Measurements from ENCODE around the gene ROPN1B.

The ROPN1B gene

DNA sequence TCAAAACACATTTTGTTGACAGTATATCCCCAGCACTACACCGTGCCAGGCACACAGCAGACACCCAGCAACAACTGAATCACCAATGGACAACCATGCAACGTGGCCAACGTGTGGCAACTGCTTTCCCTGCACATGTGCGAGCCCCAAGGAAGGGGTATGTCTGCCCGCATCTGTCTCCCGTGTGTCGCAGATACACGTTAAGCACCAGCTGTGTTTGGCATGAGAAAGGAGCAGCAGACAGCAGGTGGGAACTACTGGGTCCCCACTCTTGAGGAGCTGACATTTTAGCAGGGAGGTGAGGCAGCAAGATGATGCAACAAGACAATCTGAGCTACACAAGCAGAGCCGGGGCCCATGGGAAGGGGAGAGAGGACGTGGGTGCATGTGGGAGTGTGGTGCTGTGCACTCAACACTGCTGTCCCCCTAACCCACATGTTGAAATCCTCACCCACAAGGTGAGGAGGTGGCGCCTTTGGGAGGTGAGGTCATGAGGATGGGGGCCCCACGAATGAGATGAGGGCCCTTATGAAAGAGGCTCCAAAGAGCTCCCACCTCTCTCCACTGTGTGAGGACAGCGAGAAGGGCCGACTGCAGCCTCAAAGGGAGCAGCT, 56.2 kb downstream of the ROPN1B start:
- Histone ChIP-seq H3K9me2 (replicated peaks; ENCODE audit: insufficient read depth, low read length) (no peaks in the 10 kb centered on the region), H3K4me3 (ENCODE audit: insufficient read depth, low read length, poor library complexity, severe bottlenecking) (no peak overlapping the region), H3K9me3 (ENCODE audit: insufficient read depth, low read length) (peaks cover 14% of the 10 kb centered on the region; the same call in 1 of the 2 replicates), H4K20me1 (ENCODE audit: low read depth, low read length) (no peaks in the 10 kb centered on the region), H3K27me3 (ENCODE audit: low read length) (no peaks in the 10 kb centered on the region), H3K4me2 (ENCODE audit: low read depth, low read length, poor library complexity, severe bottlenecking) (no peak overlapping the region), H3F3A (ENCODE audit: insufficient read depth) (no peaks in the 10 kb centered on the region), H2AFZ (ENCODE audit: low read depth, low read length, severe bottlenecking) (no peak overlapping the region), H3K27ac (ENCODE audit: low read depth, low read length) (no peak overlapping the region), H3K79me2 (ENCODE audit: insufficient read depth, low read length) (no peaks in the 10 kb centered on the region), H3K36me3 (ENCODE audit: low read length) (no peaks in the 10 kb centered on the region), H3K9ac (ENCODE audit: low read length) (no peak overlapping the region)
- TF ChIP-seq, protein P1, sequence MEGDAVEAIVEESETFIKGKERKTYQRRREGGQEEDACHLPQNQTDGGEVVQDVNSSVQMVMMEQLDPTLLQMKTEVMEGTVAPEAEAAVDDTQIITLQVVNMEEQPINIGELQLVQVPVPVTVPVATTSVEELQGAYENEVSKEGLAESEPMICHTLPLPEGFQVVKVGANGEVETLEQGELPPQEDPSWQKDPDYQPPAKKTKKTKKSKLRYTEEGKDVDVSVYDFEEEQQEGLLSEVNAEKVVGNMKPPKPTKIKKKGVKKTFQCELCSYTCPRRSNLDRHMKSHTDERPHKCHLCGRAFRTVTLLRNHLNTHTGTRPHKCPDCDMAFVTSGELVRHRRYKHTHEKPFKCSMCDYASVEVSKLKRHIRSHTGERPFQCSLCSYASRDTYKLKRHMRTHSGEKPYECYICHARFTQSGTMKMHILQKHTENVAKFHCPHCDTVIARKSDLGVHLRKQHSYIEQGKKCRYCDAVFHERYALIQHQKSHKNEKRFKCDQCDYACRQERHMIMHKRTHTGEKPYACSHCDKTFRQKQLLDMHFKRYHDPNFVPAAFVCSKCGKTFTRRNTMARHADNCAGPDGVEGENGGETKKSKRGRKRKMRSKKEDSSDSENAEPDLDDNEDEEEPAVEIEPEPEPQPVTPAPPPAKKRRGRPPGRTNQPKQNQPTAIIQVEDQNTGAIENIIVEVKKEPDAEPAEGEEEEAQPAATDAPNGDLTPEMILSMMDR (IDR thresholded peaks at IDR 0.05; ENCODE audit: insufficient read depth, low read length, poor library complexity, severe bottlenecking) = no peak
- no peak for TF ChIP-seq EZH2phosphoT487 (conservative IDR thresholded peaks at IDR 0.05; ENCODE audit: low read length)

DNA sequence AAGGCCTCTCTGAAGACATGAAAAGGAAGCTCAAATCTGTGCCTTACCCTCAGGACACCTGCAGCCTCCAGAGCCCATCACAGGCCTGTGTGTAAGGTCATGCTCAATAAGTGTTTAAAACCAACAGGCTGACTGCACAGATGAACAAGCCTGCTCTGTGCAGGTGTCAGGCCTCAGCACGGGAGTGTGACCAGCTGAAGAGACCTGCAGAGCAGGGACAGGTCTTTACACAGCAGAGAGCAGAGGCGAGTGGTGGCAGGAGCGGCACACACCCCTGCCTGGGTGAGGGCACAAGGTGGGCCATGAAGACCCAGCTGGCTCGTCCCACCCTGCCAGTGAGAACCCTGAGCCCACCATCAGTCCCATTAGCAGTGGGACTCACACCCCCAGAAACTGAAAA, 56.9 kb downstream of the ROPN1B start:
- H3K4me2 ChIP-seq (ENCODE audit: low read depth, low read length, poor library complexity, severe bottlenecking) = no peak overlapping the region
- no peak overlapping the region for H3K4me3 ChIP-seq (ENCODE audit: insufficient read depth, low read length, poor library complexity, severe bottlenecking)
- peaks cover 14% of the 10 kb centered on the region; the same call in 1 of the 2 replicates for H3K9me3 ChIP-seq (ENCODE audit: insufficient read depth, low read length)
- H3K27ac ChIP-seq (ENCODE audit: low read depth, low read length) = no peak overlapping the region
- no peaks in the 10 kb centered on the region for H3F3A ChIP-seq (ENCODE audit: insufficient read depth)
- TF ChIP-seq, protein P1 (IDR thresholded peaks at IDR 0.05; ENCODE audit: insufficient read depth, low read length, poor library complexity, severe bottlenecking) = no peak
- TF ChIP-seq EZH2phosphoT487 (conservative IDR thresholded peaks at IDR 0.05; ENCODE audit: low read length) = no peak
- no peak overlapping the region for H3K9ac ChIP-seq (ENCODE audit: low read length)
- no peaks in the 10 kb centered on the region for H3K79me2 ChIP-seq (ENCODE audit: insufficient read depth, low read length)
- H3K36me3 ChIP-seq (ENCODE audit: low read length) = no peaks in the 10 kb centered on the region
- no peaks in the 10 kb centered on the region for H3K9me2 ChIP-seq (replicated peaks; ENCODE audit: insufficient read depth, low read length)
- no peaks in the 10 kb centered on the region for H4K20me1 ChIP-seq (ENCODE audit: low read depth, low read length)
- no peak overlapping the region for H2AFZ ChIP-seq (ENCODE audit: low read depth, low read length, severe bottlenecking)
- H3K27me3 ChIP-seq (ENCODE audit: low read length) = no peaks in the 10 kb centered on the region

DNA sequence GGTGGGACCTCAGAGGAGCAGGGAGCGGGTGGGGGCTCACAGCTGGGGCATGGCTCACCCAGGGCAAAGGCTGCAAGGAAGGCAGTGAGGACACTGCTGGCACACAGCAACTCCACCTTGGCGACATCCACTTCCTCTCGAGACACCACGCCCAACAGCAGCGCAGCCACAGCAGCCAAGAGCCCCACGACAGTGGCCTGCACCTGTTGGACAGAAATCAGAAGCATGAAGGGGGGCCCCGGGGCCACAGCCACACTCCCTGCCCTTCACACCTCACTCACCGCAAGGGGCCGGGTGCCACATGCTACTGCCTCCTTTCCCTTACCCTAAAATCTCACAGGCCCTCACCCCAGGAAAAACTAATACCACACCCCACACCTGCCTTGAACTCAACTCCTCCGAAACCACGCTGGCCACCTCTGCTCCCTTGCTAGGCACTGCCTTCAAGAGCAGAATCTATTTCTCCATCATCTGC, 57.3 kb downstream of the ROPN1B start:
- H4K20me1 ChIP-seq (ENCODE audit: low read depth, low read length) = no peaks in the 10 kb centered on the region
- no peak overlapping the region for H2AFZ ChIP-seq (ENCODE audit: low read depth, low read length, severe bottlenecking)
- H3K9me2 ChIP-seq (replicated peaks; ENCODE audit: insufficient read depth, low read length) = no peaks in the 10 kb centered on the region
- H3F3A ChIP-seq (ENCODE audit: insufficient read depth) = no peaks in the 10 kb centered on the region
- H3K4me3 ChIP-seq (ENCODE audit: insufficient read depth, low read length, poor library complexity, severe bottlenecking) = no peak overlapping the region
- no peaks in the 10 kb centered on the region for H3K36me3 ChIP-seq (ENCODE audit: low read length)
- no peak overlapping the region for H3K9ac ChIP-seq (ENCODE audit: low read length)
- TF ChIP-seq, protein P1 (IDR thresholded peaks at IDR 0.05; ENCODE audit: insufficient read depth, low read length, poor library complexity, severe bottlenecking) = no peak
- TF ChIP-seq EZH2phosphoT487 (conservative IDR thresholded peaks at IDR 0.05; ENCODE audit: low read length) = no peak
- H3K9me3 ChIP-seq (ENCODE audit: insufficient read depth, low read length) = peaks cover 14% of the 10 kb centered on the region; the same call in 1 of the 2 replicates
- no peak overlapping the region for H3K27ac ChIP-seq (ENCODE audit: low read depth, low read length)
- H3K79me2 ChIP-seq (ENCODE audit: insufficient read depth, low read length) = no peaks in the 10 kb centered on the region
- H3K4me2 ChIP-seq (ENCODE audit: low read depth, low read length, poor library complexity, severe bottlenecking) = no peak overlapping the region
- no peaks in the 10 kb centered on the region for H3K27me3 ChIP-seq (ENCODE audit: low read length)
